GM18873 (cell line): ENCODE measurements around the gene GALNT11.

Source experiments
- ATAC-seq: cut with Tn5 transposase; IDR thresholded peaks from one replicate; pipeline ENCODE4 v1.9.1; 2021; ENCODE audit warnings: mild to moderate bottlenecking, moderate library complexity, moderate number of reproducible peaks; ENCODE audit not compliant: unreplicated experiment, low FRiP score

Gene GALNT11

DNA sequence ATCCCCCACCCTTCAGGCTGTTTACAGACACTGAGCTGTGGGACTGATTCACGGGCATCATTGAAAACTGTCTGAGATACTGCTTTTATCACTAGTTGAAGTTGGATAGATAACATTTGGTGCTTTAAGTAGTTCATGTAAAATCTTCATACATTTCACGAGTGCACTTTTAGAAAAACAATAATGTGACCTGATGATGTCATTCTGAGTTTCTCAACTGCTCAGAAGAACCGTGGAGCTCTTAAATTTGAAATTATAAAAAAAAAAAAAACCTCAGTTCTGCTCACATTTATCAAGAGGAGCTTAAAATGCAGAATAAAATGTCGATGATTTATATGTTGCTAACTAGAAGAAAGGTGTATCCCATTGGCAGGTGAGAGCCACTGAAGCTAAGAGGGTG, 81.5 kb downstream of the GALNT11 start:
- ATAC-seq = no peak

DNA sequence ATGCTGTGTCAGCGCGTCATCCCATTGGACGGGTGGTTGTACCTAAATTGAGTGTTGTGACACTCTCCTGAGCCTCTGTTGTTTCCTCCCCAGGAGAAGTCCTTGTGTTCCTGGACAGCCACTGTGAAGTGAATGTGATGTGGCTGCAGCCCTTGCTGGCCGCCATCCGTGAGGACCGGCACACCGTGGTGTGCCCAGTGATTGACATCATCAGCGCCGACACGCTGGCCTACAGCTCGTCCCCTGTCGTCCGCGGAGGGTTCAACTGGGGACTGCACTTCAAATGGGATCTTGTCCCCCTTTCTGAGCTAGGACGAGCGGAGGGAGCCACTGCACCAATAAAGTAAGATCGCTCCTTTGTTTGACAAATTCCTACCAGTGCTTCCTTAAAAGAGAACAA, 82.5 kb downstream of the GALNT11 start:
- no peak for ATAC-seq

DNA sequence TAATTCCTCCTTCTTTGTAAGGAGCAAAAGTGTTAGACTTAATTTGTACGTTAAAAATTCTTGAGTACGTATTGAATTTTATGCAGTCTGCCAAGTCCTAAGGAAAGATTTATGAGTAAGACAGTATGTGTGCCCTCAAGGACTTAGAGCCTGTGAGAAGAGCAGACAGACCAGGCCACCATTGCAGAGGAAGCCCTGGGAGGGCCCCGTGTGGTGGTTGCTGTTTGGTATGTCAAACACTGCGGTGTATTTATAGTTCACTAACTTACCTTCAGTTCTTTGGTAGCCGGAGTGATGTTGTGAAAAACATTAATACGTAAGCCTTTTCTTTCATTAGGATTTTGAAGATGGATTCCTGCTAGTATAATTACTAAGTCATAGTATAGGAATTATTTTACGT, 82.9 kb downstream of the GALNT11 start:
- ATAC-seq = no peak

- no peak for ATAC-seq
Observed at GRCh38 chr7:152112829-152113228, 87.4 kb downstream of the GALNT11 start.

DNA sequence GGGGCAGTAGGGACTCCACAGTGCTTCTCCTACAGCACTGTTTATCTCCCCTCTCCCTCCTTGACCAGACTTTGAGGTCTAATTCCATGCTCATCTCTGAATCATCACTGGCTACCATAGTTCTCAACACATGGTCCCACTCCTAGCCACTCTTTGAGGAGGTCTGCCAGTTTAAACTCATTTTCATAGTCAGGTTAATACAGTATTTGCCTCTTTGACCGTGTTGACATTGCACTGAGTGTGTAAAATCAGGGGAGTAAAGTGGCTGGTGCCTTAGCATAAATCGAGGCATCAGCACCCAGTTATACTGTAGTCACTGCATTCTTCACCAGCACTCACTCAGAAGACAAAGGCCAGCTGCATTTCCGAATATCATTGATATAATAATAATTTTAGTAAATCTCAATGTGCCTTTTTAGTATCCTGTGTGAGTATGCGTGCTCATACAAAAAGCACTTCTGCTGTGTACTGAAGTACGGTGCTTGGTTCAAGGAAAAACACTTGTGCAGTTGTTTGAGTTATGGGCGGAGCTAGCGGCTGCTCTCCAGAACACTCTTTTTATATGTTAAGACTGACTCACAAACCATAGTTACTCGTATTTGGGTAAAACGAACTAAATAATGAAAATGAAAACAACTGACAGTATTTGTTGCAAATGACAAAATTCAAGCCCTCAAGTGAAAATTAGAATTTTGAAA, 89.7 kb downstream of the GALNT11 start:
- ATAC-seq = no peak

DNA sequence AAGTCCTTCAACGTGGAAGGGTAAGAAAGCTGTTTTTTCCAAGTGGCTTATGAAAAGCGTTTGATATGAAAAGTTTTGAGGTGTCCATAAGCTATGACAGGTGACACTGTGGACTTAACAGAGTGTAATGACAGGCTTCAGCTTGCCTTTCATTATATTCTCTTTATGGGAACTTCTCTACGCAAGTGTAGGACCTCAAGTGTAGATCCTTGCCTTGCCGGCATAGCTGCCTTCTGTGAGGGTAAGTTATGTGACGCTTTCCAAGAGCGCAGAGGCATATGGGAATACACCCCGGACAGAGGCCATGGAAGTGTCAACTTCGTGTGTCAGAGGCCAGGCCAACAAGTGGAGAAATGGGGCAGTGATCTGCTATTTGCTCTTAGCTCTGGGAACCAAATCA, 91.9 kb downstream of the GALNT11 start:
- ATAC-seq = no peak

DNA sequence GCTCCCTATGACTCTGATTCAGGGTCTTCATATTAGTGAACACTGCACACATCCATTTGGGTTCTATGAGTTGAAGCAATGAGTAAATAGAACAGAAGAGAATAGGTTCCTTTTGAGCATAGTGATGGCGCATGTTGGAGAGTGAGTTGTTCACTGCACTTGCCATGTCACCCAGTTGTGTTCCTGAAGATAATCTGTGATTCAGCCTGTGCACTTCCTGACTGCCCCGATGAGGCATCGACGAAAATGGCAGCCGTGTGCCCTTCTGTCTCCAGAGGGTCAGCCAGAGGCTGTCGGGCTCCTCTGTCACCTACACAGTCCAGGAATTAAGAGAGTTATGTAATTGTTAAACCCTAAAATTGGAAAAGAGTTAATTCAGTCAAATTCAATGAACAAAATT, 94.7 kb downstream of the GALNT11 start:
- ATAC-seq = no peak

- ATAC-seq = no peak
Observed at GRCh38 chr7:152120776-152121175, 95.3 kb downstream of the GALNT11 start.

DNA sequence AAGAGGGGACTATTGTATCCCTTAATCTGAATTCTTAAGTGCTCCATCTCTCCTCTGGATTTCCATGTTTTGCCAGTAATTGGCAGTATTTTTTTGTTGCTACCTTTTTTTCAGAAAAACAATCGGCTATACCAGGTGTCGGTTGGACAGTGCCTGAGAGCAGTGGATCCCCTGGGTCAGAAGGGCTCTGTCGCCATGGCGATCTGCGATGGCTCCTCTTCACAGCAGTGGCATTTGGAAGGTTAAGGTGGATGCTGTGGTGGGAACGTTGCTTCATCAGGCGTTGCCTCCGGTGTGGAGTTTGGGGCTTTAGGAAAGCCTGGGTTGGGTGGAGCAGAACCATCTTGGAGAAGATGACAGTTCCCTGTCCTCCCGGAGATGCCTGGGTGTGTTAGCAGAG, 96.0 kb downstream of the GALNT11 start:
- no peak for ATAC-seq

DNA sequence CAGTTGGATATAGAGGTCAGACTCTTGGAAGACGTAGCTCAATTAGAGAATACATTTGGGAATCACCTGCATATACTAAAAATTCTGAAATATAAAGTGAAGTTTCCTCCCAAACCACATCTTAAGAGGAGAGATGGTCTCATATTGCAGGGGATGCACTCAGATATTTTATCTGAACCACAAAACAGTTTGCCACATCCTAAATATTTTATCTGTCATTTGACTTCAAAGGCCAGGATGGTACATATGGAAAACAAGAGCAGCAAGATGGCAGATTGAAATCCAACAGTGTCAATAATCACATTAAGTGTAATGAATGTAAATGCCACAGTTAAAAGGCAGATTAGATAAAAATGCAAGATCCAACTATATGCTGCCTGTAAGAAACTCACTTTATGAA, 97.1 kb downstream of the GALNT11 start:
- ATAC-seq = no peak

DNA sequence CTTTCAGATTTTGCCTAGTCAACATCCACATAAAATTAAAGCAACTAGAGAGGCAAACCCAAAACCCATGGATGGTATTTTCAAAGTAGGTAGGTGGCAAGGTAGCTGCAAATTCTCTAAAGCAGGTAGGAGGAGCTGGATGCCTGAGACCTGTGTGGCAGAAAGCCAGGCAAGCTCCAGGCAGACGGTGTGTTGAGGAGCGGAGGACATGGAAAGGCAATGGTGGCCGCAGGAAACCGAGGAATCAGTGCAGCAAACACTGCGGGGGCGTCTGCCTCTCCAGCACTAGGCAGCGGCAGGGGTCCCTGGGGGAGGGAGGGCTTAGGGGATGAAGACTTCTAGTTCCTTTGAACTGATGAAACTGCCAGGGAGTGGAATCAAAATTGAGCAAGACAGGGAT, 101.3 kb downstream of the GALNT11 start:
- no peak for ATAC-seq

GRCh38 chr7:152127229-152127628, 101.8 kb downstream of the GALNT11 start:
- no peak for ATAC-seq

DNA sequence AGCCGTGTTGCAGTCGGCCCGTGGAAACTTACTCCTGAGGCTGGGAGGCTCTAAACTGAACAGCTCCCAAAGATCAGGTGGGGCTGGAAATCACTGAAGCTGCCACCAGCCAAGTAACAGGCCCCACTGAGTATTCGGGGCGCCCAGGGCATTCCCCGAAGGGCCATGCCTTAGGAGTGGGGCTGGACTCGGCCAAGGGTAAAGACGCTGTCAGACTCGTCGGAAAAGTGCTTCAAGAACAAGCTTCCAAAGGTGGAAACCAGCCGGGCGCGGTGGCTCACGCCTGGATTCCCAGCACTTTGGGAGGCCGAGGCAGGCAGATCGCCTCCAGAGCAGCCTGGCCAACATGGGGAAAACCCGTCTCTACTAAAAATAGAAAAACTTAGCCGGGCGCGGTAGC, 102.8 kb downstream of the GALNT11 start:
- no peak for ATAC-seq

DNA sequence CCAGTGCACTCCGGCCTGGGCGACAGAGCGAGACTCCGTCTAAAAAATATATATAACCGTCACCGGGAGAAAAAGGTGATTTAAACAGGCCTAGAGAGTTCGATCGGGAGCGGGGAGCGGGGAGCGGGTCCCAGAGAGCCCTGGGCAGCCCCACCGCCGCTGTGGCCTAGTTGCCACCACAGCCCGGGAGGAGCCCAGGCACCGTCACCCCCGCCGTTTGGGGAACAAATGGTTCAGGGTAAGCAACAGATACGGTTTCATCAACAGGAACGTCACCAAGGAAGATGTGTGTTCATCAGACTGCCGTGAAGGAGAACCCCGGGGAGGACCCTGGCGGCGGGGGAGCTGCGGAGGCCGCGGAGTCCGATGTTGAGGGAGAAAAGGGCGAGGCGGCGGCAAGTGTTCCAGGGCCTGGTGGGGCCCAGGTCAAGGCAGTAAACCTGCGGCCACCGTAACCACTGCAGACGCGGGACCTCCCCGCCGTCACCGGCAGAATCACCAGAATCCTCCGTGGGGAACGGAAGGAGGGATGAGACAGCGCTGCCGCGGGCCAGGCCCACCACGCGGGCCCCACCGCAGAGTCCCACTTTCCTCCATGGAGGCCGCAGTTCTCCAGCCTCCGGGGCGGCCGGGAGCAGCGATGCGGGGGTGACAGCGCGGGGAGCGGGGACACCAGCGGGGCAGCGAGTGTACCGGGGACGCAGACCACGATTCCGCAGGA, 103.4 kb downstream of the GALNT11 start:
- no peak for ATAC-seq

DNA sequence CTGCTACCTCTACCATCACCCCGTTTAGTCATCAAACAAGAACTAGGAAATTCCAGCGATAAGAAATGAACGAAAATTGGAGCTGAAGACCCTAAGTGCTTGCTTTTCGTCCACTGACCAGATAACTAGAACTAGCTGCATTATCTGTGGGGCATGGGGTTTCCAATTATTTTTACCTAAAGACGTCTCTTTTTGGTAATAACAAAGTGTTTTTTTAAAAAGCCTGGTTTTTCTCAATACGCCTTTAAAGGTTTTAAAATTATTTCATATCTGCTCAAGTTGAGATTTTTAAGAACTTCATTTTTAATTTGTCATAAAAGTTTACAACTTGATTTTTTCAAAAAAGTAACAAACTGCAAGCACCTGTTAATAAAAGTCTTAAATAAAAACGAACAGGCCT, 104.2 kb downstream of the GALNT11 start:
- ATAC-seq = no peak

GRCh38 chr7:152130658-152131590, 105.5 kb downstream of the GALNT11 start:
- ATAC-seq = no peak

- no peak for ATAC-seq
Observed at GRCh38 chr7:152131981-152132494, 106.6 kb downstream of the GALNT11 start.

GRCh38 chr7:152132812-152133211, 107.3 kb downstream of the GALNT11 start:
- no peak for ATAC-seq

- ATAC-seq = no peak
Observed at GRCh38 chr7:152133804-152134203, 108.3 kb downstream of the GALNT11 start.

DNA sequence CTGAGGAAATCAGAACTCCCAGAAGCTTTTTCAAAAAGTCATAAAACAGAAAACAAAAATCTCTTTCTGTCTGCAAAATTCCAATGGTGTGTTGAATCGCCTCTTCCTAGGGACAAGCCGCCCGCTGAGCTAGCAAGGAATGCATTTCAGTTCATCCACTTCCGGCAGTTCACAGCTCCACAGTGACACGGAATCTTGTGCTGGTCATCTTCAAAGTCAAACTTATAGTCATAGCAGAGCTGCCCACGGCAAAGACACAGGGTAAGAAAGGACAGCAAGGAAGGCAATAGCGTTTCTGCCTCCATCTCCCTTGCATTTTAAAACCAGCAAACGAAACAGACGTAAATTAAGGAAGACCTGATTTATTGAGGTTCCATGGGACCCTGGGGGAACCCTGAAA, 111.2 kb downstream of the GALNT11 start:
- no peak for ATAC-seq

- no peak for ATAC-seq
Observed at GRCh38 chr7:152137476-152138025, 112.1 kb downstream of the GALNT11 start.
